Middle frontal gyrus (tissue), 1 donor: ENCODE data around the gene PPFIA2.

Source experiments
- DNase-seq: peaks from one replicate; pipeline ENCODE4 v3.0.0-alpha.2; 2015; ENCODE audit warnings: low spot score; ENCODE audit errors: extremely low spot score

Gene PPFIA2

DNA sequence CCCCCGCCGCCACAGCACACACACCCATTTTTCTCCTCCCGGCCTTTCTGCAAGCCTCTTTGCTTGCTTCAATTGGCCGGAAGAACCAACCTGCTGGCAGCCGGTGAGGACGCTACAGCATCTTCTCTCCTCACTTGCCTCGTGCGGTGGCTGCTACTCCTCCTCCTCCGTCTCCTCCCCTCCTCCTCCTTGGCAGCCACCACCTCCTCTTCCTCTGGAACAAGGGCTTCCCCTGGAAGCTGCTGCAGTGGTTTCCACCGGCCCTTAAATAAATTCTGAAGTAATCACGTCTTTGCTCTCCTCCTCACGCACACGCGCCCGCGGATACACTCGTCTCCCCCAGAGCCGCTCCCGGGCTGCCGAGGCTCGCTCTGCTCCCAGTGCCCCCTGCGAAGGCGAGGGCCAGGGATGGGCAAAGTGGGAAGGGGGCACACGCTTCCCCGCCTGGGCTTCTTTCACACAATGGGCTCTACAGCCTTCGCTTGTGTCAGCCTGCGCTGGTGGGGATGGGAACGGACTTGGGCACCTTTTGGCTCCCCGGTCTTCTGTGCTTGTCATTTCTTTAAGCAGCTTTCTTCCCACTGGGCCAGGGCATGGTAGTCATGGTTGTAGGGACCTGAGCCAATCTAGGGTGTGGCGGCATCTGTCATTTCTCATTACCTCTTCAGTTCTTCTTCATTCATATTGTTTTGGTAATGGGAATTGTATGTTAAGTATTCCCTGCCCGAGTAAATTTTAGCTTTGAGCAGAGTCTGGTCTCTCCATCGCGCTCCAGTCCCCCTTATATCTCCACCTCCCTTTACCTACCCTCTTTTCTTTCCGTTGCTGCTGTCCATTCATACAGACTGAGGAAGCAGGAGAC, at the start of gene PPFIA2:
Gene PPFIA2 (minus strand): TSS at position 161 of the 862 bp plus-strand sequence.
- DNase-seq: peak; percentile 60

DNA sequence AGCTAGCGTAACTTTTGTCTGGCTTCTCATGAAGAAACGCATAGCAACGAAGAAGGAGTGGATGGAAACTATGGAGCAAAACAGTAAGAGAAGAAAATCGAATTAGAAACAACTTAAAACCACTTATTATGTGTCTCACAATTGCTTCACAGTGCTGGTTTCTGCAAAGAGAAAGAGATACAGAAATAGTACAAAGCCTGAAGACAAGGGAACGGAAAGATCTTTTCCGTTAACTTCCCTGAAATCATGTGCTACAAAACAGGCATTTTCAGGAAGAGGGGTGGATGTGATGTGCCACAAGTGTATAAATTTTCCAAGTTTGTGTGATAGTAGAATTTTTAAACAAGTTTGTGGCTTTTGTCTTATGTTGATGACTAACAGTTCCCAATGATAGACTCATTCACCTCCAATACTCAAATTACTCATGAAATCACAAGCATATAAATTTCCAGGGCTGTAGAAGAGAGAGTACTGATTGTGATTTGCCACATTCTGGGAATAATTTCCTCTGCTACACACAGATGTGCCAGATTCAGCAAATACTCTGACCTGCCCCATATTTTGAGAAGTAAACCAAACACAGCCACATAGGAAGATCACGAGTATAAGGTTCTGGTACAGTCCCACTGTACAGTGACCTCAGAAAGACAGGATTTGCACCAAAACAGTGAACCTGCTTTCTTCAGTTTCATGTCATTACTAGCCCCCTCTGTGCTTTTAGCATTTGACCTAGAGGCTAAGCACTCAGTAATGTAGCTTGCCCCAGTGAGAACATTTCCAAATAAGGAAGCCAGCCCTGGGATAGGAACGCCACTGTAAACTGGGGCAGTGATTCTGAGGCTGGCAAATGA, 41.4 kb upstream of the PPFIA2 start:
- DNase-seq: no peak

- DNase-seq: no peak
Measured at GRCh38 chr12:81798294-81798693, 39.1 kb upstream of the PPFIA2 start.

DNA sequence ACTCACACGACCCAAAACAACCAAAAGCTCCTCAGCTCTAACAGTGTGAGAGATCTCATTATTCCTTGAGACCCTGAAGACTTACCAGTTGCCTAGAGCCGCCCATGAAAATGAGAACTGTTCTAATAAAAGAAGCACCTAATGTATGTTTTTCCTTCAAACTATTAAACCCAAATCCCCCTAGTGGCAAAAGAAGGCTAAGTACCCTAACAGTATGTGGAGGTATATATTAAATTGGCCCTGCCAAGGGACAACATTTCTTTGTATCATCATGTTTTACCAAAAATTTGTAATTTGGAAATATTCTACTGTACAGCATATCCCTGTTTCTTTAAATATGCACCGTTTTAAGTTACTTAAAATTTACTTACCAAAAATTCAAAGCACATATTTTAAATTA, 38.0 kb upstream of the PPFIA2 start:
- no peak for DNase-seq

DNA sequence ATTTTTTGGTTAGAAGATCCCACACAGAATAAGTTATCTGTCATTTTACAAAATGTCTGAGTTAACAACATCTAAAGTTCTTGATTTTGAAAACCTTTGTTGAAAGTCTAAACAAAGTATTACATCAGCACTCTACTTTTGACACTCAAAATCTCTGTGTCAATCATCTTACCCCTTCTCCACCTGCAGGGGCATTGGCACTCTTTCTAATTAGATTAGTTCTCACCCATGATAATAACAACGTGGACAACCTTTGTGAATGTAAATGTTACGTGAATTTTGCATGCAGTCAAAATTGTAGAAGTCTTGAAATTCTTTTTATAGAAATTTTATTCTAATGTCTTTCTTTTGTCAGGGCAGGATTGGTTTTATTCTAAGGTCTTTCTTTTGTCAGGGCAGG, 33.5 kb upstream of the PPFIA2 start:
- no peak for DNase-seq

DNA sequence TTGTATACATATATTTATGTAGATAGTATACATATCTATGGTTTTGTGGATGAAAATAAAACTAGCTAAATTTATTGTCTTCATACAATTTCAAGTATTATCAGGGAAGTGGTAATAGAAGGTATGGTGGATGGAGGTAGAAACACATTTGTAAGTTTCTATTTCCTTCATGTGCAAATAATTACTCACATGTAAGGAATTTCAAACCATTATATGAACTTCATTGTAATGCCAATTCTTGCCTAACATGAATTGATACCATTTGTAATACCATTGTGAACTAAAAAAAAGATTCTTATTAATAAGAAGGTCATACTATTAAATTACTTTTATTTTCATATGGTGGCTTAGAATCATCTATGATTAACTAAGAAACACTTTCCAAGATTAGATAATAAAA, 20.1 kb upstream of the PPFIA2 start:
- no peak for DNase-seq

DNA sequence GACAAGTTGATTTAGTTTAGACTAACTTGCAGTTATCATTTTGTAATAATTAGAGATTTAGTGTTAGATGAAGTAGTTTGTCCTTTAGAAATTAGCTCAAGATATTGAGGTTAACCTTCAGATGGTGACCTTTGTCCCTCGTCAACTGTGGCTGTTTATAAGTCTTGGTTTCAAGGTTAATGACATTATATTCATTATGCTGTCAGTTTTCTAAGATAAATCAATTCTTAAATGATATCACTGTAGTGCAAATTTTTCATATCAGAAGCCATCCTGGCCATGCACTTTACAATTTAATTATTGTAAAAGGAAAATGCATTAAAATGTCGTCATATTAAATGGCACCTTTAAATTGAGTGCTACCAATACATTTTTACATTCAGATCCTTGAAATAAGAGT, 19.6 kb upstream of the PPFIA2 start:
- DNase-seq: no peak

- peak; percentile 29 for DNase-seq
Measured at GRCh38 chr12:81758421-81759189, 545 bp downstream of the PPFIA2 start.

DNA sequence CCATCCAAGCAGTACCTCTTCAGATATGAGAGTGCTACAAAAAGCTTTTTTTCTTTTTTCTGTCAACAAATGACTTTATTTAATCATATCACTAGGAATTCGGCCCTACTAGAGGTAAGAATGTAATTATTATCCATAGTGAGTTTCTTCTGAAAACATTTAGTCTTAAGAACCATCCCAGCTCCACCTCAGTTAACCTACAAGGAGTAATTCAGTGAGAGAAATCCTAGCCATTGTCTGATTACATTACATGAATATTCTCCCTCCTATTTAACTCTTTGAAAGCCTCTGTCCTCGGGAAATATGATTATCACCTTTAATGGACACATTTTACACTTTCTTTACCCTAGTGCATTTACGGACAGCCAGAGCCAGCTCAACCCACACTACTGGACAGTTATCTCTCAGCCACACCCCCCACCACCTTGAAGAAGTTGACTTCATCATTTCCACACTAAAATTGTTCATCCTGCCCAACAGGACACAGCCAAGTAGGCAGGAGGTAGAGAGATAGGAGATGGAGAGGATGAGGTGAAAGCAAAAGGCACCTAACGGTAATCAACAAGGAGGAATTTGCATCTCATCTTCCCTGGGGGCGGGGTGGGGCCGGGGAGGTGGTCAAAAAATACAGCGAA, 1.3 kb downstream of the PPFIA2 start:
- DNase-seq: no peak

DNA sequence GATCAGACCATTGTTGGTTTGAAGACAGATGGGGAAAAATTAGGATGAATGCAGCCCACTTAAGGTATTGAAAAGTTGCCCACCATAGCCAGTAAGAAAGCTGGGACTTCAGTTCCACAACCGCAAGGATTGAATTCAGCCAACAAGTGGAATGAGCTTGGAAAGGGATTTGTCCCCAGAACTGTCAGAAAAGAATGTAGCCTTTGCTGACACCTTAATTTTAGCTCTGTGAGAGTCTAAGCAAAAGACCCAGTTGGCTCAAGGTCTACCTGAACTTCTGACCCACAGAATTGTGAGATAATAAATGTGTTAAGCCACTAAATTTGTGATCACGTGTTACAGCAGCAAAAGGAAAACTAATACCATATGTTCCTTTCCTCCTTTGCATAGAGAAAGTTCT, 29.4 kb downstream of the PPFIA2 start:
- DNase-seq: no peak

GRCh38 chr12:81727391-81727790, 31.8 kb downstream of the PPFIA2 start:
- no peak for DNase-seq

GRCh38 chr12:81726634-81727033, 32.5 kb downstream of the PPFIA2 start:
- no peak for DNase-seq

GRCh38 chr12:81723361-81723760, 35.8 kb downstream of the PPFIA2 start:
- no peak for DNase-seq

DNA sequence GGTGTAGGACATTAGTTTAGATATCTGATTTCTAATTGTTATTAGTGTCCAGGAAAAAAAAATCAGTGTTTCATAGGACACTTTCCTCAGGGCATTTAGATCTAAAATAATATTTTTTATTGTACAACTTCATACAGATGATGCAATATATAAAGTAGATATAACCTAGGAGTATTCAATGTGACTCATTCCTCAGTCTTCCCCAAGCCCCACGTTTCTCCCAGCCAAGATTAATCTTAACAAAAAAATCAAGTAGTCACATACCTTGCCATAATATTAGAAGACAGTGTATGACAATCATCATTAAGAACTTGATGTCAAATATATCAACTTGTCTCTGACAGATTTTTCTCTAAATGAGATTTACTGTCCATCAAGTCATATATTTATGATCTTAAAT, 37.1 kb downstream of the PPFIA2 start:
- DNase-seq: no peak

GRCh38 chr12:81718616-81719015, 40.5 kb downstream of the PPFIA2 start:
- DNase-seq: no peak

DNA sequence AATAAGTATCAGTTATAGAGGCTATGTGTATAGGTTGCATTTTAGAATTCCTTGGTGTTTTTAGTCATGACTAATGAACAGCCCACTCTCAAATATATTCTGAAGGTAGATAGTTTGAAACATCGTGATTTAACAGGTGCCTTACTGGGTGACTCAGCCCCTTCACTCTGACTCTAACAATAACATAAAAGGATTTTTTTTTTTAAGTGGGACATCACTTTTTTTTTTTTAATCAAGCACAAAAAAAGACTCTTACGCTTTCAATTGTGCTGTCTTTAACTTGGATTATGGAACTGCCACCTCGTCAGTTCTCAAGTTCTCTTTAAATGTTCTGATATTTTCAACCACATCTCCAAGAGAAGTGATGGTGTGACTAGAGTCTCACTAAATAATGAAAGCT, 46.6 kb downstream of the PPFIA2 start:
- DNase-seq: no peak

DNA sequence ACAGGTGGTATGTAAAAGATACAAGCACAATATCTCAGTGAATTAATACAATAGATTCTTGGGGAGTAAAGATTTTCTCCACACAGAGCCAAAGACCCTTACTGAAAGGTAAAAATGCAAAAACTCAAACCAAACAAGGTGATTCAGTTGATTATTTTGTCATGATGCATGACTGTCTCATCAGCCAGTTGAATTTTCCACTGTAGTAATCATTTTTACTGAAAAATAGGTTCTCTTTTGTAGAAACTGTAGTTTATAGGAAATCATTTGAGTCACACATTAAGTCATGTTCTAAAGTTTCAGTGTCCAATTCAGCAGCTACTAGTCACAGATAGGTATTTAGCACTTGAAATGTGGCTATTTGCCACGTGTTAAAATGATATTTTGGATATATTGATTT, 53.6 kb downstream of the PPFIA2 start:
- no peak for DNase-seq

- DNase-seq: no peak
Measured at GRCh38 chr12:81699551-81699950, 59.6 kb downstream of the PPFIA2 start.

DNA sequence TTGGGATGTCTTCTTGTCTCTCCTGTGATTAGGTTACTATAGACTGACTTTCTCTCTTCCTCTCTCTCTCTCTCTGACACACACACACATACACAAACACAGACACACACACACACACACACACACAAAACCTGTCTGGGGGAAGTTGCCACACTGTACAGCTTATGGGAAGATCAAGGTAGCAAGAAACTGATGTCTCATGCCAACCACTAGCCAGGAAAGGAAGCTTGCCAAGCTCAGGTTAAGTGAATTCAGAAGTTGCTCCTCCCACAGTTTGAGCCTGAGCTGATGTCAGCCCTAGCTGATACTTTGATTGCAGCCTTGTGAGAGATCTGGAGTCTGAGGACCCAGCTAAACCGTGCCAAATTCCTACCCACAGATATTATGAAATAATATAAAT, 67.1 kb downstream of the PPFIA2 start:
- DNase-seq: no peak

DNA sequence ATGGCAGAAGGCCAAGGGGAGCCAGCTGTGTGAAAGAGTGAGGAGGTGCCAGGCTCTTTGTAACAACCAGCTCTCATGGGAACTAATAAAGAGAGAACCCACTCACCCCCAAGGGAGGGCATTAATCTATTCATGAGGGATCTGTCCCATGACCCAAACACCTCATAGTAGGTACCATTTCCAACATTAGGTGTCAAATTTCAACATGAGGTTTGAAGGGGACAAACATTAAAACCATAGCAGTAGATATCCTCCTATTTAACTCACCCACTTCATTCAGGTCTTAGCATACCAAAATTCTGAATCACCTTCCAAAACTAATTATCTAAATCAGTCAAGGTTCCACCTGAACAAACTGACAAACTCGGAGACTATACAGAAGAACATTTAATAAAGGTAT, 75.3 kb downstream of the PPFIA2 start:
- no peak for DNase-seq

- DNase-seq: no peak
Measured at GRCh38 chr12:81679614-81680013, 79.5 kb downstream of the PPFIA2 start.
